ENCODE data around the gene PCGF3.

DNA sequence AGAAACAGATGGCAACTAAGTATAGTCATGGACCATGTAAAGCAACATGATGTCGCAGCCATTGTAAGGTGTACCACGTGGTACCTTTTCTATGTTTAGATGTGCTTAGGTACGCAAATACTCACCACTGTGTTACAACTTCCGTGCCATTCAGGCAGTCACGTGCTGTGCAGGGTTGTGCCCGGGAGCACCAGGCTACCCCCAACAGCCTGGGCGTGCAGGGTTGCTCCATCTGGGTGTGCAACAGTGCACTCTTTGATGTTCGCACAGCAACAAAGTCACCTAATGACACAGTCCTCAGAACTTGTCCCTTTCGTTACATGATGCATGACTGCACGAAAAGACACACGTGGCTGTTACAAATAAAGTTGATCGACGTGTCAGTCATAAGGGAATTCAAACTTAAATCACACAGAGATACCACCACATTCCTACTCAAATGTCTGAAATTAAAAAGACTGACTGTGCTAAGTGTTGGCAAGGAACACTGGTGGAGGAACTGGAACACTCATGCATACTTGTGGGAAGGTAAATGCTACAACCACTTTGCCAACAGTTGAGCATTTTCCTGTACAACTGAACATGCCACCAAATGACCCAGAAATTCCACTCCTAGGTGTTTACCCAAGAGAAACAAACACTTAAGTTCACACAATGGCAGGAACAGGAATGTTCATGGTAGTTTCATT, 95.9 kb downstream of the PCGF3 start:
- TF ChIP-seq CTCF (IDR thresholded peaks at IDR 0.05), result no peak
- no peak for TF ChIP-seq POLR2A (IDR thresholded peaks at IDR 0.05)

All from right lobe of liver (tissue), 4 donors.